Activated T-cell treated with anti-CD3 and anti-CD28 coated beads for 1 hour (primary cell): ENCODE measurements around the gene OR7C2.
"Not testable (repeated sequence)": the region's sequence is repeated elsewhere in the genome, so short reads cannot be mapped to it uniquely, and the experiment has no call there.

Experiments used
- DNase-seq: peaks from one replicate; pipeline ENCODE4 v3.0.0-alpha.2; 2020; ENCODE audit warnings: low read depth

The OR7C2 gene

GRCh38 chr19:14941189-14941588, at the start of gene OR7C2:
OR7C2 (plus strand) TSS chr19:14941489; CDS start chr19:14941489, 0 bp downstream.
- no peak for DNase-seq

GRCh38 chr19:14901675-14902260, 39.5 kb upstream of the OR7C2 start:
- DNase-seq, result no peak

- DNase-seq, result no peak
Measured at GRCh38 chr19:14906711-14907110, 34.6 kb upstream of the OR7C2 start.

GRCh38 chr19:14915116-14915515, 26.2 kb upstream of the OR7C2 start:
- no peak for DNase-seq

GRCh38 chr19:14916848-14917247, 24.4 kb upstream of the OR7C2 start:
- DNase-seq, result no peak

GRCh38 chr19:14933506-14933905, 7.8 kb upstream of the OR7C2 start:
- DNase-seq, result no peak

- no peak for DNase-seq
Measured at GRCh38 chr19:14940266-14940665, 1.0 kb upstream of the OR7C2 start.

GRCh38 chr19:14943601-14944000, 2.3 kb downstream of the OR7C2 start:
- no peak for DNase-seq

- DNase-seq, result no peak
Measured at GRCh38 chr19:14944456-14944855, 3.2 kb downstream of the OR7C2 start.

- DNase-seq, result not testable (repeated sequence)
Measured at GRCh38 chr19:14949413-14949812, 8.1 kb downstream of the OR7C2 start.

- DNase-seq, result no peak
Measured at GRCh38 chr19:14949876-14950275, 8.6 kb downstream of the OR7C2 start.

- no peak for DNase-seq
Measured at GRCh38 chr19:14950421-14950820, 9.1 kb downstream of the OR7C2 start.

- DNase-seq, result no peak
Measured at GRCh38 chr19:14952767-14953166, 11.5 kb downstream of the OR7C2 start.

- DNase-seq, result no peak
Measured at GRCh38 chr19:14954071-14954655, 12.9 kb downstream of the OR7C2 start.

GRCh38 chr19:14957464-14957863, 16.2 kb downstream of the OR7C2 start:
- DNase-seq, result no peak

GRCh38 chr19:14959263-14959662, 18.0 kb downstream of the OR7C2 start:
- no peak for DNase-seq

GRCh38 chr19:14961956-14962685, 20.8 kb downstream of the OR7C2 start:
- DNase-seq, result no peak

- no peak for DNase-seq
Measured at GRCh38 chr19:14968247-14968646, 27.0 kb downstream of the OR7C2 start.

- DNase-seq, result no peak
Measured at GRCh38 chr19:14971474-14971873, 30.2 kb downstream of the OR7C2 start.

- DNase-seq, result no peak
Measured at GRCh38 chr19:14972676-14973075, 31.4 kb downstream of the OR7C2 start.

- DNase-seq, result no peak
Measured at GRCh38 chr19:14974488-14974887, 33.2 kb downstream of the OR7C2 start.

- no peak for DNase-seq
Measured at GRCh38 chr19:14977128-14977527, 35.8 kb downstream of the OR7C2 start.

GRCh38 chr19:14978161-14978776, 37.0 kb downstream of the OR7C2 start:
- DNase-seq, result no peak
